Mesothelial cell of epicardium (in vitro differentiated cells): Measurements from ENCODE around the gene POLR3E. TPM values are rescaled to one million over a fixed set of nuclear protein-coding genes. Genes with fewer than 3 reads are reported as not detected.

Source experiments
- DNase-seq, 2 experiments: peaks; one replicate each; pipeline ENCODE4 v3.0.0; 2021; ENCODE audit warnings: low spot score in 2 of 2; ENCODE audit not compliant: unreplicated experiment in 2 of 2
- H3K27ac Mint-ChIP-seq: 2 replicates; pipeline ENCODE4 v1.8.0; 2021; ENCODE audit warnings: mixed read lengths
- H3K27me3 Mint-ChIP-seq: 2 replicates; pipeline ENCODE4 v1.8.0; 2021; ENCODE audit warnings: low read depth, mixed read lengths
- H3K36me3 Mint-ChIP-seq: 2 replicates; pipeline ENCODE4 v1.8.0; 2021; ENCODE audit warnings: mixed read lengths
- H3K4me1 Mint-ChIP-seq: 2 replicates; pipeline ENCODE4 v1.8.0; 2021; ENCODE audit warnings: mixed read lengths
- H3K4me3 Mint-ChIP-seq: 2 replicates; pipeline ENCODE4 v1.8.0; 2021; ENCODE audit warnings: mild to moderate bottlenecking, moderate library complexity, mixed read lengths
- H3K9me3 Mint-ChIP-seq: 2 replicates; pipeline ENCODE4 v1.8.0; 2021; ENCODE audit warnings: mixed read lengths
- CTCF ChIP-seq: fragments of 200-600 bp; sonication (generic); IDR thresholded peaks from one replicate; pipeline ENCODE4 v1.5.0; 2021; ENCODE audit warnings: antibody characterized with exemption; ENCODE audit not compliant: unreplicated experiment
- total RNA-seq: library from RNA; stranded (reverse); gene quantifications from 3 replicates; pipeline ENCODE4 v1.2.1, GENCODE V29; 2021

POLR3E gene
- total RNA-seq, 1 donor from 2014 or later = 71.4 TPM

DNA sequence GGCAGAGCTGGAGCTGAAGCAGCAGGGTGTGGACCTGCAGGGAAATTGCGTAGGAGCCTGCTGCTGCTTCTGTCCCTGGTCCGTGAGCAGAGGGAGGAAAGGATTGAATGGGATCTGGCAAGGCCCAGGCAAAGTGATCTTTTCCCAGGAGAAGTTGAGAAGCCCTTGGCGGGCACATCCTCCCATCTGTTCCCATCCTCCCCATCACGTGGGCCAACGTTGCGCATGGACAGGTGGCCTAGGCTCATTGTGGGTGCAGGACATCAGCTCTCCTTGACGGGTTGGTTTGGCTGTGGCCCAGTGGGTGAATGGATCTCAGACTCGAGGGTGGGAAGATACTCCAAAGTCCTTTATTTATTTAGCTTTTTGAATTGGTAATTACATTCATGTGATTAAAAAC, 29.4 kb upstream of the POLR3E start:
- DNase-seq = no peak
- no peak for TF ChIP-seq CTCF
- Mint-ChIP-seq H3K36me3 (peaks cover 22% of the 10 kb centered on the region), H3K4me1 (peaks cover 5% of the 10 kb centered on the region), H3K27me3 (no peaks in the 10 kb centered on the region), H3K4me3 (no peak overlapping the region), H3K9me3 (no peaks in the 10 kb centered on the region), H3K27ac (no peak overlapping the region)

- DNase-seq = no peak
- H3K27me3 Mint-ChIP-seq = no peaks in the 10 kb centered on the region
- H3K4me3 Mint-ChIP-seq = no peak overlapping the region
- H3K27ac Mint-ChIP-seq = no peak overlapping the region
- H3K4me1 Mint-ChIP-seq = no peaks in the 10 kb centered on the region
- TF ChIP-seq CTCF = no peak
- H3K9me3 Mint-ChIP-seq = no peaks in the 10 kb centered on the region
- H3K36me3 Mint-ChIP-seq = peaks cover 21% of the 10 kb centered on the region
These were observed 26.7 kb upstream of the POLR3E start for GRCh38 chr16:22270525-22270924.

DNA sequence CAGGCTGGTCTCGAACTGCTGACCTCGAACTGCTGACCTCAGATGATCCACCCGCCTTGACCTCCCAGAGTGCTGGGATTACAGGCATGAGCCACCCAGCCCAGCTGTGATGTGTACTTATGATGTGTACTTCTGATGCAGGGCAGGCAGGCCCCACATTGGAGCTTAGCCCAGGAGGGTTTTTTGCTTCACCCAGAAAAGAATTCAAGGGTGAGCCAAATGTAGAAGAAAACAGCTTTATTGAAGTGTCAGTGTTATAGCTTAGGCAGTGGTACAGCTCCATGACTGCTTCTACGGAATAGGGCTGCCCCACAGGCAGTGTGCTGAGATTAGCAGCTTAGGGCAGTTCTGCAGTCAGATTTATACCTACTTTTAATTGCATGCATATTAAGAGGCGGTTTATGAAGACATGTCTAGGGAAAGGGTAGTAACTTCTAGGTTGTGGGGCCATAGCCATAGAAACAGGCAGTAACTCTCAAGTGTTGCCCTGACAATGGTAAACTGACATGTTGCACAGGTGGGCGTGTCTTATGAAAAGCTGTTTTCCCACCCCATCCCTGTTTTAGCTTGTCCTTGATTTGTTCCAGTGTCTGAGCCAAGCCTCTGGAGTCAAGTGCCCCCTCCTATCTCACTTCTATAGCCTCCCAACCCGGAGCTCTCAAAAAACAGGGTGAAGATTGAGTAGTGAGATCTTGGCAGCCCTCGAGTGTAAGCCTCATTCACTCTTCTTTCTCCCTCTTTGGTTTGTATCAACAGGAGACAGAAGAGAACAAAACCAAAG, 24.1 kb upstream of the POLR3E start:
- H3K27me3 Mint-ChIP-seq = no peaks in the 10 kb centered on the region
- H3K36me3 Mint-ChIP-seq = peaks cover 21% of the 10 kb centered on the region
- H3K4me3 Mint-ChIP-seq = no peak overlapping the region
- no peaks in the 10 kb centered on the region for H3K9me3 Mint-ChIP-seq
- TF ChIP-seq CTCF = no peak
- no peak overlapping the region for H3K27ac Mint-ChIP-seq
- DNase-seq = no peak
- no peaks in the 10 kb centered on the region for H3K4me1 Mint-ChIP-seq

GRCh38 chr16:22274916-22275315, 22.3 kb upstream of the POLR3E start:
- Mint-ChIP-seq H3K27ac (no peak overlapping the region), H3K27me3 (no peaks in the 10 kb centered on the region), H3K9me3 (no peaks in the 10 kb centered on the region), H3K4me1 (no peaks in the 10 kb centered on the region), H3K4me3 (no peak overlapping the region), H3K36me3 (peaks cover 17% of the 10 kb centered on the region)
- TF ChIP-seq CTCF = no peak
- no peak for DNase-seq

DNA sequence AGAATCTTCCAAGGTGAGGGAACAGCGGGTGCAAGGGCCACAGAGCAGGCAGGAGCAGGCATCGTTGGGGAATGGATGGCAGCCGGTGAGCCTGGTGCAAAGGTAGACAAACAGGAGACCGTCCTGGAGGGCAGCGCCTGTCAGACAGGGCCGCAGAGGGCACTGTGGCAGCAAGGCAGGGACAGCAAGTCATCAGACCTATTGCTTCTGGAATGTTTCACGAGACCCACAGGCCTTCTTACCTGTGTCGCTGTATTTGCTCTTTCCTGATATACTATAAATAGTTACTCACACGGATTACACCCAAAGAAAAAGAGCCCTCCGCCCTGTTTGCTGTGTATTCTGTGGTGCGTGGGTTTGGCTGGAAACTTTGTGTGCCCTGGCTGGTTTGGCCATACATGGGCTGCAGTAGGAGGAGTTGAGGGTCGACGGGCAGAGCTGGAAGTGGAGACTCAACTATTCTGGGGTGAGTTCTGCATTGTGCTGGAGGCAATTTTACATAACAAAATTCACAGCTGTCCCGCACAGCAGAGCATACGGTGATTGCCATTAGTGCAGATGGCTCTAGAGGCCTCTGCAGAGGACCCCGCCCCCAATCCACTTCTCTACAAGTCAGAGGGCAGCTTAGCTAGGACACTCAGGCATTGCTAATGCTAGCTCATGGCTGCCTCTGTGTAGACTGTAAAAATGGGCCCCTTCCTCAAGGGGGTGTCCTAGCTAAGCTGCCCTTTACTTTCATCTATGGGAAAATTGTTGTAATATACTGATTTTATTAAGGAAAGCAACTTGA, 18.6 kb upstream of the POLR3E start:
- no peak overlapping the region for H3K4me3 Mint-ChIP-seq
- H3K4me1 Mint-ChIP-seq = peaks cover 4% of the 10 kb centered on the region
- H3K36me3 Mint-ChIP-seq = peaks cover 25% of the 10 kb centered on the region
- DNase-seq = no peak
- no peak overlapping the region for H3K27ac Mint-ChIP-seq
- TF ChIP-seq CTCF = no peak
- H3K27me3 Mint-ChIP-seq = no peaks in the 10 kb centered on the region
- peaks cover 5% of the 10 kb centered on the region for H3K9me3 Mint-ChIP-seq
